ENCODE measurements around the gene GPR137. TPM values are rescaled to one million over a fixed set of nuclear protein-coding genes. Genes with fewer than 3 reads are reported as not detected.
A peak's percentile ranks its signal among the peaks of the same experiment; 100 is the strongest.

Gene GPR137
- total RNA-seq, 2 donors from 2014 or later: 57.7 to 58.4 TPM

DNA sequence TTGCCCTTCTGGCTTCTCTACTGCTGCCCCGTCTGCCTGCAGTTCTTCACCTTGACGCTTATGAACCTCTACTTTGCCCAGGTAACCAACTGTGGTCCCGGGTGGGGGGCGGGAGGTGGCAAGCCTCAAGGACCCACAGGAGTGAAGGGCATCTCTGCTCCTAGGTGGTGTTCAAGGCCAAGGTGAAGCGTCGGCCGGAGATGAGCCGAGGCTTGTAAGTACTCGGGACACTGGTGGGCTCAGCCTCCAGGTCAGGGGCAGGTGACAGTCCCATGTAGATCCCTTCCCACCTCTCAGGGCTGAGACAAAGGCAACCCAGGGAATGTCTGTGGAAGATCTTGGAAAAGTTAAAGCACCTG, 1.1 kb downstream of the GPR137 start:
- peak overlapping the region; percentile 69 for H3K4me3 Mint-ChIP-seq
- H3K27ac Mint-ChIP-seq: no peak overlapping the region
- no peaks in the 10 kb centered on the region for H3K9me3 ChIP-seq (ENCODE audit: control insufficient read depth, low read length)
- no peak overlapping the region for H3K9ac ChIP-seq (ENCODE audit: extremely low read depth, low read length, poor library complexity, severe bottlenecking)
- H3K27me3 ChIP-seq (ENCODE audit: control insufficient read depth, insufficient read depth, low read length, poor library complexity, severe bottlenecking): peaks cover 25% of the 10 kb centered on the region
- no peak for DNase-seq
- TF ChIP-seq CTCF (conservative IDR thresholded peaks at IDR 0.05): no peak
- H3K27me3 Mint-ChIP-seq (ENCODE audit: insufficient read depth): peaks cover 29% of the 10 kb centered on the region
- no peak overlapping the region for H3K27ac ChIP-seq (ENCODE audit: low read depth, low read length)
- WGBS, 2 experiments (ENCODE audit: insufficient coverage in 1 of 2, insufficient read length in 1 of 2): 84 to 87% methylated on average over 4 to 9 of the region's 9 CpGs
- H3K36me3 ChIP-seq (ENCODE audit: control insufficient read depth, insufficient read depth, low read length): peaks cover 10% of the 10 kb centered on the region
- H3K9me3 Mint-ChIP-seq: no peaks in the 10 kb centered on the region
- peak overlapping the region; percentile 84 for H3K4me3 ChIP-seq (ENCODE audit: low read length)
- peaks cover 6% of the 10 kb centered on the region for H3K4me1 Mint-ChIP-seq
- peaks cover 12% of the 10 kb centered on the region for H3K36me3 Mint-ChIP-seq (ENCODE audit: low read depth)
- H3K4me1 ChIP-seq (ENCODE audit: control insufficient read depth, insufficient read depth, low read length): no peaks in the 10 kb centered on the region

GRCh38 chr11:64287676-64288352, 2.2 kb downstream of the GPR137 start:
- Histone ChIP-seq H3K9ac (ENCODE audit: extremely low read depth, low read length, poor library complexity, severe bottlenecking) (no peak overlapping the region), H3K4me1 (ENCODE audit: control insufficient read depth, insufficient read depth, low read length) (no peaks in the 10 kb centered on the region), H3K9me3 (ENCODE audit: control insufficient read depth, low read length) (no peaks in the 10 kb centered on the region), H3K36me3 (ENCODE audit: control insufficient read depth, insufficient read depth, low read length) (peaks cover 4% of the 10 kb centered on the region), H3K27ac (ENCODE audit: low read depth, low read length) (no peak overlapping the region), H3K27me3 (ENCODE audit: control insufficient read depth, insufficient read depth, low read length, poor library complexity, severe bottlenecking) (peaks cover 36% of the 10 kb centered on the region), H3K4me3 (ENCODE audit: low read length) (no peak overlapping the region)
- no peak overlapping the region for H3K27ac Mint-ChIP-seq
- H3K36me3 Mint-ChIP-seq (ENCODE audit: low read depth): peaks cover 8% of the 10 kb centered on the region
- H3K4me1 Mint-ChIP-seq: peaks cover 6% of the 10 kb centered on the region
- WGBS, 2 experiments (ENCODE audit: insufficient coverage in 1 of 2, insufficient read length in 1 of 2): 92 to 95% methylated on average over 20 to 33 of the region's 33 CpGs
- H3K9me3 Mint-ChIP-seq: no peaks in the 10 kb centered on the region
- TF ChIP-seq CTCF (conservative IDR thresholded peaks at IDR 0.05): no peak
- peaks cover 35% of the 10 kb centered on the region for H3K27me3 Mint-ChIP-seq (ENCODE audit: insufficient read depth)
- DNase-seq: no peak
- H3K4me3 Mint-ChIP-seq: no peak overlapping the region

GRCh38 chr11:64288353-64288750, 2.7 kb downstream of the GPR137 start:
- Mint-ChIP-seq H3K36me3 (ENCODE audit: low read depth) (peaks cover 5% of the 10 kb centered on the region), H3K27ac (no peak overlapping the region), H3K9me3 (no peaks in the 10 kb centered on the region), H3K4me3 (no peak overlapping the region), H3K27me3 (ENCODE audit: insufficient read depth) (peaks cover 41% of the 10 kb centered on the region), H3K4me1 (peaks cover 6% of the 10 kb centered on the region)
- H3K9ac ChIP-seq (ENCODE audit: extremely low read depth, low read length, poor library complexity, severe bottlenecking): no peak overlapping the region
- no peak for TF ChIP-seq CTCF (conservative IDR thresholded peaks at IDR 0.05)
- no peaks in the 10 kb centered on the region for H3K9me3 ChIP-seq (ENCODE audit: control insufficient read depth, low read length)
- no peaks in the 10 kb centered on the region for H3K36me3 ChIP-seq (ENCODE audit: control insufficient read depth, insufficient read depth, low read length)
- no peak overlapping the region for H3K4me3 ChIP-seq (ENCODE audit: low read length)
- 89 to 90% methylated on average over 3 to 9 of the region's 9 CpGs for WGBS, 2 experiments (ENCODE audit: insufficient coverage in 1 of 2, insufficient read length in 1 of 2)
- peaks cover 41% of the 10 kb centered on the region for H3K27me3 ChIP-seq (ENCODE audit: control insufficient read depth, insufficient read depth, low read length, poor library complexity, severe bottlenecking)
- H3K4me1 ChIP-seq (ENCODE audit: control insufficient read depth, insufficient read depth, low read length): no peaks in the 10 kb centered on the region
- DNase-seq: no peak
- no peak overlapping the region for H3K27ac ChIP-seq (ENCODE audit: low read depth, low read length)

Data from endodermal cell (in vitro differentiated cells).